ENCODE measurements around the gene TOR4A.

TOR4A gene

DNA sequence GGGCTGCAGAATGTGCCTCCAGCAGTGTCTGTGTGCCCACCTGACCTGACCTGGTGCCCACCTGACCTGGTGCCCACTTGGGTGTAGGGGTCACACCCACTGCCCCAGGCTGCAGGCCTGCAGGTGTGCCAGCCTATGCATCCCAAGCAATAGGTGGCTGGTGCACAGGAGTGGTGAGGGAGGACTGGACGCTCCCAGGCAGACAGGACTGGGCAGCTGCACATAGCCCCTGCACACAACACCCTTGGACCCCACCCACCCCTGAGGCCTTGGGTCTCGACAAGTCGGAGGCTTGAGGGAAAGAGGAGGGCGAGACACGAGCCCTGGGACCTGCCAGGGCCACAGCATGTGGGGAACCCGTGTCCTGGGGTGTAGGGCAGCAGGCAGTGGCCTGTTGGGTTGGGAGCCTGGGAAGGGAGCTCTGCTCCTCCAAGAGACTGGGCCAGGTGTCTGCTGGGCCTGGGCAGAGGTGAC lies 35.4 kb downstream of the TOR4A start:
- H2AK5ac ChIP-seq (ENCODE audit: low read depth, low read length): peak overlapping the region; percentile 100
- H3K4ac ChIP-seq (ENCODE audit: low read length): peak overlapping the region; percentile 59
- WGBS, 2 donors (ENCODE audit: extremely low coverage in 2 of 2, insufficient read length in 2 of 2, insufficient replicate concordance in 1 of 2): no CpG with 5 or more reads among the region's 6 CpGs
- peak overlapping the region; percentile 25 for H2BK120ac ChIP-seq (ENCODE audit: low read depth, low read length)
- peaks cover 33 to 39% of the 10 kb centered on the region in 2 donors for H3K4me1 ChIP-seq (ENCODE audit: control insufficient read depth in 2 of 2, insufficient read depth in 1 of 2, low read depth in 1 of 2, low read length in 2 of 2)
- H2BK5ac ChIP-seq (ENCODE audit: low read length): peak overlapping the region; percentile 100
- H3K9ac ChIP-seq (ENCODE audit: low read depth, low read length, poor library complexity): peak overlapping the region; percentile 66
- peak overlapping the region; percentile 78 for H3K14ac ChIP-seq (ENCODE audit: low read length)
- DNase-seq (ENCODE audit: low spot score): no peak
- H4K8ac ChIP-seq (ENCODE audit: low read depth, low read length): no peak overlapping the region
- peaks cover 4% of the 10 kb centered on the region for H3K79me1 ChIP-seq (ENCODE audit: low read depth, low read length)
- no peak overlapping the region for H3K27ac ChIP-seq (replicated peaks; ENCODE audit: low read length)
- peak overlapping the region; percentile 88 for H3K23ac ChIP-seq (ENCODE audit: low read depth, low read length, poor library complexity)
- no peaks in the 10 kb centered on the region for H3K27me3 ChIP-seq (ENCODE audit: control insufficient read depth in 3 of 3, insufficient read depth in 3 of 3, low read depth in 1 of 3, low read length in 3 of 3)
- no peak overlapping the region for H3K4me2 ChIP-seq (ENCODE audit: insufficient read depth, low read length, poor library complexity, severe bottlenecking)
- no peak overlapping the region for H2AFZ ChIP-seq (ENCODE audit: low read length)
- peak overlapping the region; percentile 96 for H3K18ac ChIP-seq (ENCODE audit: low read length)
- no peaks in the 10 kb centered on the region for H3K36me3 ChIP-seq (replicated peaks in 1 of 2; ENCODE audit: control insufficient read depth in 2 of 2, insufficient read depth in 2 of 2, low read length in 2 of 2)
- no peaks in the 10 kb centered on the region for H3K9me3 ChIP-seq (replicated peaks in 1 of 2; ENCODE audit: control insufficient read depth in 2 of 2, insufficient read depth in 1 of 2, low read depth in 1 of 2, low read length in 2 of 2)
- no peak overlapping the region for H3K4me3 ChIP-seq (ENCODE audit: low read length in 2 of 2)
- H2BK12ac ChIP-seq (ENCODE audit: low read length): peak overlapping the region; percentile 99
- H2BK15ac ChIP-seq (ENCODE audit: low read length): peak overlapping the region; percentile 97
- H4K91ac ChIP-seq (ENCODE audit: low read depth, low read length, poor library complexity): no peak overlapping the region

DNA sequence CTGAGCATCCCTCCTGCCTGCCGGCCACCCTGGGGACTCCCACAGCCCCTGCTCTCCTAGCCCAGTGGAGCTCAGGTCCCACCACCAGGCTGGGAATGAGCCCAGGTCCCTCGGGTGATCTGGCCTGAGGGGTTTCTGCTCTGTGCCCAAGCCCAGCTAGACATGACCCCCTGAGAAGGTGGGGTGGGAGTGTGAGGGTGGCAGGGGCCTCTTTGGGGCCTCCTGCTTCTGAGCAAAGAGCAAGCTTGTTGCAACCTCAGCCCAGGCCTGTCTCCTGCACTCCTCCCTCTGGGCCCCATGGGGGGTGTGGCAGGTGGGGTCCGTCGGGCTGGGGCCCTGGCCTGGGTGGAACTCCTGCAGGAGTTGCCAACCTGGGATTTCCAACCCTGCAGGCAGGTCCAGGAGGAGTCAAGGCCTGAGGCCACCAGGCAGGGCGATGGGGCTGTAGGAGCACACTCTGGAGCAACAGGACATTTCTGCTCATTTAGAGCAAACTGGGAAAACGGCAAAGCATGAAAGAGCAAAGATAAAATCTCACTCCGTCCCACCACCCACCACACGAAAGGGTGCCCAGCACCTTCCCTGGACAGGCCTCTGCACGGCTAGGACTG lies 35.9 kb downstream of the TOR4A start:
- H2AK5ac ChIP-seq (ENCODE audit: low read depth, low read length): peak overlapping the region; percentile 100
- H2BK5ac ChIP-seq (ENCODE audit: low read length): peak overlapping the region; percentile 100
- peak overlapping the region; percentile 25 for H2BK120ac ChIP-seq (ENCODE audit: low read depth, low read length)
- DNase-seq (ENCODE audit: low spot score): no peak
- peak overlapping the region; percentile 59 for H3K4ac ChIP-seq (ENCODE audit: low read length)
- H2AFZ ChIP-seq (ENCODE audit: low read length): no peak overlapping the region
- H3K36me3 ChIP-seq (replicated peaks in 1 of 2; ENCODE audit: control insufficient read depth in 2 of 2, insufficient read depth in 2 of 2, low read length in 2 of 2): no peaks in the 10 kb centered on the region
- H3K9me3 ChIP-seq (replicated peaks in 1 of 2; ENCODE audit: control insufficient read depth in 2 of 2, insufficient read depth in 1 of 2, low read depth in 1 of 2, low read length in 2 of 2): no peaks in the 10 kb centered on the region
- H3K23ac ChIP-seq (ENCODE audit: low read depth, low read length, poor library complexity): peak overlapping the region; percentile 88
- no peak overlapping the region for H3K4me3 ChIP-seq (ENCODE audit: low read length in 2 of 2)
- H3K27me3 ChIP-seq (ENCODE audit: control insufficient read depth in 3 of 3, insufficient read depth in 3 of 3, low read depth in 1 of 3, low read length in 3 of 3): no peaks in the 10 kb centered on the region
- no CpG with 5 or more reads among the region's 9 CpGs for WGBS, 2 donors (ENCODE audit: extremely low coverage in 2 of 2, insufficient read length in 2 of 2, insufficient replicate concordance in 1 of 2)
- H3K4me2 ChIP-seq (ENCODE audit: insufficient read depth, low read length, poor library complexity, severe bottlenecking): no peak overlapping the region
- peak overlapping the region; percentile 99 for H2BK12ac ChIP-seq (ENCODE audit: low read length)
- peaks cover 4% of the 10 kb centered on the region for H3K79me1 ChIP-seq (ENCODE audit: low read depth, low read length)
- peak overlapping the region; percentile 97 for H2BK15ac ChIP-seq (ENCODE audit: low read length)
- peak overlapping the region; percentile 79 for H3K14ac ChIP-seq (ENCODE audit: low read length)
- H4K8ac ChIP-seq (ENCODE audit: low read depth, low read length): no peak overlapping the region
- peak overlapping the region; percentile 96 for H3K18ac ChIP-seq (ENCODE audit: low read length)
- peaks cover 28 to 35% of the 10 kb centered on the region in 2 donors for H3K4me1 ChIP-seq (ENCODE audit: control insufficient read depth in 2 of 2, insufficient read depth in 1 of 2, low read depth in 1 of 2, low read length in 2 of 2)
- H4K91ac ChIP-seq (ENCODE audit: low read depth, low read length, poor library complexity): peak overlapping the region; percentile 79
- peak overlapping the region; percentile 66 for H3K9ac ChIP-seq (ENCODE audit: low read depth, low read length, poor library complexity)
- no peak overlapping the region for H3K27ac ChIP-seq (replicated peaks; ENCODE audit: low read length)

DNA sequence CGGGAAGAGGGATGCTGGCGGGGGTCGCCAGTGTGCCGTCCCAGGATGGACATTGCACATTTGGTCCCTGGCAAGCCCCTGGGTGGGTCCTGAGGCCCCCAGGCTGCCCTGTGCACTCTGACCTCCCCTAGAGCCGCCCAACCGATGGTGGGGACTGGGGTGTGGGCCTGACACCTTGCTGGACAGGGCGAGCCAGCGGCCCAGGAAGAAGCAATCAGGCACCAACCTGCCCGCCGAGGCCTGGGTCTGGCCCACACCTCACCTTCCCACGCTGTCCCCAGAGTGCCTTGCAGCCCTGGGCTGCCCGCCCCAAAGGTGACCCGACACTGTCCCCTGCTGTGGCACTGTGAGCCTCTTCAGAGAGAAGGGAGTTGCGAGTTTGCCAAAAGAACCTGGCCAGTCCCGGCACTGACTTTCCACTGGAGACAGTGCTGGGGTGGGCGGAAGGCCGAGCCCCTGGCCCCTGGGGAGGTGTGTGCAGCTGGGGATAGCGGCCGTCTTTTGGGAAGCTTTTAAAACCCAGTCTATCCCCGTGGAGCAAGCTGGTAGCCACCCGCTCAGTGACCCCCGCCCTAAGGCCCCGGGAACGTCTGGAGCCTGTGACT lies 36.5 kb downstream of the TOR4A start:
- H3K23ac ChIP-seq (ENCODE audit: low read depth, low read length, poor library complexity): no peak overlapping the region
- no peak overlapping the region for H4K8ac ChIP-seq (ENCODE audit: low read depth, low read length)
- no peak for DNase-seq (ENCODE audit: low spot score)
- peak overlapping the region; percentile 100 for H2BK120ac ChIP-seq (ENCODE audit: low read depth, low read length)
- H3K18ac ChIP-seq (ENCODE audit: low read length): peak overlapping the region; percentile 96
- no peak overlapping the region for H3K4me3 ChIP-seq (ENCODE audit: low read length in 2 of 2)
- H3K4me2 ChIP-seq (ENCODE audit: insufficient read depth, low read length, poor library complexity, severe bottlenecking): no peak overlapping the region
- peaks cover 31 to 38% of the 10 kb centered on the region in 2 donors for H3K4me1 ChIP-seq (ENCODE audit: control insufficient read depth in 2 of 2, insufficient read depth in 1 of 2, low read depth in 1 of 2, low read length in 2 of 2)
- H3K79me1 ChIP-seq (ENCODE audit: low read depth, low read length): peaks cover 4% of the 10 kb centered on the region
- H2BK12ac ChIP-seq (ENCODE audit: low read length): peak overlapping the region; percentile 99
- no peak overlapping the region for H3K27ac ChIP-seq (replicated peaks; ENCODE audit: low read length)
- peak overlapping the region; percentile 100 for H2BK5ac ChIP-seq (ENCODE audit: low read length)
- peak overlapping the region; percentile 54 for H3K4ac ChIP-seq (ENCODE audit: low read length)
- no CpG with 5 or more reads among the region's 24 CpGs for WGBS, 2 donors (ENCODE audit: extremely low coverage in 2 of 2, insufficient read length in 2 of 2, insufficient replicate concordance in 1 of 2)
- no peaks in the 10 kb centered on the region for H3K9me3 ChIP-seq (replicated peaks in 1 of 2; ENCODE audit: control insufficient read depth in 2 of 2, insufficient read depth in 1 of 2, low read depth in 1 of 2, low read length in 2 of 2)
- H2AK5ac ChIP-seq (ENCODE audit: low read depth, low read length): peak overlapping the region; percentile 100
- H3K14ac ChIP-seq (ENCODE audit: low read length): peak overlapping the region; percentile 79
- peak overlapping the region; percentile 97 for H2BK15ac ChIP-seq (ENCODE audit: low read length)
- no peak overlapping the region for H3K9ac ChIP-seq (ENCODE audit: low read depth, low read length, poor library complexity)
- peak overlapping the region; percentile 68 for H4K91ac ChIP-seq (ENCODE audit: low read depth, low read length, poor library complexity)
- no peaks in the 10 kb centered on the region for H3K27me3 ChIP-seq (ENCODE audit: control insufficient read depth in 3 of 3, insufficient read depth in 3 of 3, low read depth in 1 of 3, low read length in 3 of 3)
- no peaks in the 10 kb centered on the region for H3K36me3 ChIP-seq (replicated peaks in 1 of 2; ENCODE audit: control insufficient read depth in 2 of 2, insufficient read depth in 2 of 2, low read length in 2 of 2)
- H2AFZ ChIP-seq (ENCODE audit: low read length): peak overlapping the region; percentile 59
